ENCODE results near the gene GNAI1. TPM values are rescaled to one million over a fixed set of nuclear protein-coding genes. Genes with fewer than 3 reads are reported as not detected.

Gene GNAI1
- total and polyA plus RNA-seq, 2 of the 13 experiments (the other 11 are each of a cell fraction or from before 2014, with no cell fraction given) = 3.5 to 5.7 TPM

DNA sequence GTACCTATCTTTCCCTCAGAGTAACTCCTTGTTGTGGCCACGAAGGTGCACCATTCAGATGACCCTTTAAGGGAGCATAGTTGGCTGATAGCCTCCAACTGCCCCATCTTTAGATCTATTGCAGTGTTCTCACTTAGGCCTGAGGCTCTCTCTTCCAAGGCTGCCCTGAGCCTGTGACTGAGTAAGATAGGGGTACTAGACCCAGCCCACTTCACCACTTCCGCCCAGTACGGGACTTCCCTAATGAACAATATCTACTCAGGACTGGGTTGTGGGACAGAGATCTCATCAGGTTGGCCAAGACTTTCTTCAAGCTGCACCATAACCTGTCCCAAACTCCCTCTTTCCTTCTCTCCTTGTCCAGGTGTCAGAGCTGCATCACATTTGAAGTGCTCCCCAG, 5.7 kb upstream of the GNAI1 start:
- H3K27ac ChIP-seq (ENCODE audit: extremely low read length, insufficient read depth, low read length) = no peak overlapping the region
- H3K4me2 ChIP-seq (ENCODE audit: low read depth, low read length) = no peak overlapping the region
- BruUV-seq (replicated peaks) = no TSS peak
- ChIA-PET POLR2A (no interaction called here), CTCF (ENCODE audit: low intra/inter-chr PET ratio, low total read pairs) (no interaction called here)
- WGBS (ENCODE audit: low lambda C conversion rate) = 51% methylated on average over 2 of the region's 3 CpGs
- H3K27me3 ChIP-seq (ENCODE audit: control insufficient read depth in 1 of 2, insufficient read depth in 2 of 2, low read length in 2 of 2) = no peaks in the 10 kb centered on the region
- H3K9ac ChIP-seq (ENCODE audit: insufficient read depth, low read depth, low read length) = no peak overlapping the region
- H3K4me1 ChIP-seq (ENCODE audit: insufficient read depth, low read length) = peaks cover 23% of the 10 kb centered on the region
- H2AFZ ChIP-seq (ENCODE audit: low read length) = no peak overlapping the region
- intact Hi-C loops (cut with micrococcal nuclease; ENCODE audit: unreplicated experiment) (no loop called here), in situ Hi-C loops (cut with HindIII; ENCODE audit: extremely low pct_ligation_motif_present, low pct_unique_long_range_greater_than_20kb) (no loop called here)
- H3K36me3 ChIP-seq (replicated peaks in 1 of 2; ENCODE audit: control insufficient read depth in 1 of 2, insufficient read depth in 2 of 2, low read length in 2 of 2) = no peaks in the 10 kb centered on the region
- H4K20me1 ChIP-seq (ENCODE audit: insufficient read depth, low read length) = no peaks in the 10 kb centered on the region
- ATAC-seq = no peak
- no peaks in the 10 kb centered on the region for H3K79me2 ChIP-seq (ENCODE audit: insufficient read depth, low read length)
- no peaks in the 10 kb centered on the region for H3K9me3 ChIP-seq (ENCODE audit: low read length)
- no peak for FAIRE-seq
- no peak overlapping the region for H3K4me3 ChIP-seq (replicated peaks in 1 of 3; ENCODE audit: insufficient read depth in 1 of 3, low read depth in 2 of 3, low read length in 3 of 3)
- DNase-seq (ENCODE audit: low spot score) = no peak
- TF ChIP-seq ZZZ3 (CRISPR knock-in tag; IDR thresholded peaks at IDR 0.05; ENCODE audit: borderline replicate concordance) = no peak

DNA sequence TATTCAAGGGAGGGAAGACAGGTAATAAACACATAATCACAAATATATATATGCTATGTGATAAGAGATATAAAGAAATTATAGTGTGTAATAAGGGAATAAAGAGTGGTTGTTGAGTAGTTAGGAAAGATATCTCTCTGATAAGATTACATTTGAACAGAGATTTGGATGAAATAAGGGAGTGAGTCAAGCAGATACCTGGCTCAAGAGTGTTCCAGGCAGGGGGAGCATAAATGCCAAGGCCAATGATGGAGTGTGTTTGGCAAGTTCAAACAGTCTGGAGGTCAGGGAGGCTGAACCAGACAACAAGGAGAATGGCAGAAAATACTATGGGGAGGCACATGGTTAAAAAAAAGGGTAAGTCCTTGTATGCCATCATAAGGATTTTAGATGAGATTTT, 4.8 kb upstream of the GNAI1 start:
- no peak for TF ChIP-seq SNRNP70 (IDR thresholded peaks at IDR 0.05; ENCODE audit: low read depth, low read length)
- no peak for TF ChIP-seq HNRNPK (IDR thresholded peaks at IDR 0.05; ENCODE audit: low read depth, low read length, poor library complexity, severe bottlenecking)
- no peak for TF ChIP-seq ZSCAN9 (CRISPR knock-in tag; IDR thresholded peaks at IDR 0.05; ENCODE audit: borderline replicate concordance)
- no peak for TF ChIP-seq MIER2 (CRISPR knock-in tag; IDR thresholded peaks at IDR 0.05)
- TF ChIP-seq SSRP1 (CRISPR knock-in tag; IDR thresholded peaks at IDR 0.05) = no peak
- TF ChIP-seq, protein P1, sequence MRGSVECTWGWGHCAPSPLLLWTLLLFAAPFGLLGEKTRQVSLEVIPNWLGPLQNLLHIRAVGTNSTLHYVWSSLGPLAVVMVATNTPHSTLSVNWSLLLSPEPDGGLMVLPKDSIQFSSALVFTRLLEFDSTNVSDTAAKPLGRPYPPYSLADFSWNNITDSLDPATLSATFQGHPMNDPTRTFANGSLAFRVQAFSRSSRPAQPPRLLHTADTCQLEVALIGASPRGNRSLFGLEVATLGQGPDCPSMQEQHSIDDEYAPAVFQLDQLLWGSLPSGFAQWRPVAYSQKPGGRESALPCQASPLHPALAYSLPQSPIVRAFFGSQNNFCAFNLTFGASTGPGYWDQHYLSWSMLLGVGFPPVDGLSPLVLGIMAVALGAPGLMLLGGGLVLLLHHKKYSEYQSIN (CRISPR knock-in tag; IDR thresholded peaks at IDR 0.05; ENCODE audit: borderline replicate concordance) = no peak
- TF ChIP-seq, protein P2, sequence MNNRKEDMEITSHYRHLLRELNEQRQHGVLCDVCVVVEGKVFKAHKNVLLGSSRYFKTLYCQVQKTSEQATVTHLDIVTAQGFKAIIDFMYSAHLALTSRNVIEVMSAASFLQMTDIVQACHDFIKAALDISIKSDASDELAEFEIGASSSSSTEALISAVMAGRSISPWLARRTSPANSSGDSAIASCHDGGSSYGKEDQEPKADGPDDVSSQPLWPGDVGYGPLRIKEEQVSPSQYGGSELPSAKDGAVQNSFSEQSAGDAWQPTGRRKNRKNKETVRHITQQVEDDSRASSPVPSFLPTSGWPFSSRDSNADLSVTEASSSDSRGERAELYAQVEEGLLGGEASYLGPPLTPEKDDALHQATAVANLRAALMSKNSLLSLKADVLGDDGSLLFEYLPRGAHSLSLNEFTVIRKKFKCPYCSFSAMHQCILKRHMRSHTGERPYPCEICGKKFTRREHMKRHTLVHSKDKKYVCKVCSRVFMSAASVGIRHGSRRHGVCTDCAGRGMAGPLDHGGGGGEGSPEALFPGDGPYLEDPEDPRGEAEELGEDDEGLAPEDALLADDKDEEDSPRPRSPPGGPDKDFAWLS (CRISPR knock-in tag; IDR thresholded peaks at IDR 0.05; ENCODE audit: borderline replicate concordance) = no peak
- TF ChIP-seq KDM6A (CRISPR knock-in tag; IDR thresholded peaks at IDR 0.05; ENCODE audit: low read depth) = no peak
- no peak for TF ChIP-seq ZNF549 (CRISPR knock-in tag; IDR thresholded peaks at IDR 0.05)
- TF ChIP-seq ZNF180 (CRISPR knock-in tag; IDR thresholded peaks at IDR 0.05; ENCODE audit: borderline replicate concordance, low read depth) = no peak
- H3K79me2 ChIP-seq (ENCODE audit: insufficient read depth, low read length) = no peaks in the 10 kb centered on the region
- FAIRE-seq = no peak
- H3K4me3 ChIP-seq (replicated peaks in 1 of 3; ENCODE audit: insufficient read depth in 1 of 3, low read depth in 2 of 3, low read length in 3 of 3) = no peak overlapping the region
- DNase-seq (ENCODE audit: low spot score) = no peak
- H2AFZ ChIP-seq (ENCODE audit: low read length) = no peak overlapping the region
- no peaks in the 10 kb centered on the region for H3K27me3 ChIP-seq (ENCODE audit: control insufficient read depth in 1 of 2, insufficient read depth in 2 of 2, low read length in 2 of 2)
- in situ Hi-C loops (cut with HindIII; ENCODE audit: extremely low pct_ligation_motif_present, low pct_unique_long_range_greater_than_20kb) = loop anchor here (5.0 to 10.0 kb wide), 2 partner anchors 155 to 263 kb away; no protein-coding TSS in a partner anchor
- POLR2A ChIA-PET = no interaction called here
- peaks cover 27% of the 10 kb centered on the region for H3K4me1 ChIP-seq (ENCODE audit: insufficient read depth, low read length)
- no peaks in the 10 kb centered on the region for H4K20me1 ChIP-seq (ENCODE audit: insufficient read depth, low read length)
- H3K9ac ChIP-seq (ENCODE audit: insufficient read depth, low read depth, low read length) = no peak overlapping the region
- BruUV-seq (replicated peaks) = no TSS peak
- H3K27ac ChIP-seq (ENCODE audit: extremely low read length, insufficient read depth, low read length) = no peak overlapping the region
- no peak for ATAC-seq
- no peak overlapping the region for H3K4me2 ChIP-seq (ENCODE audit: low read depth, low read length)
- intact Hi-C loops (cut with micrococcal nuclease; ENCODE audit: unreplicated experiment) = loop anchor here (10.0 kb wide), 1 partner anchor 525 kb away; no protein-coding TSS in a partner anchor
- CTCF ChIA-PET (ENCODE audit: low intra/inter-chr PET ratio, low total read pairs) = no interaction called here
- no peaks in the 10 kb centered on the region for H3K36me3 ChIP-seq (replicated peaks in 1 of 2; ENCODE audit: control insufficient read depth in 1 of 2, insufficient read depth in 2 of 2, low read length in 2 of 2)
- H3K9me3 ChIP-seq (ENCODE audit: low read length) = no peaks in the 10 kb centered on the region
